Upper lobe of right lung (tissue), 1 donor: Measurements from ENCODE around the gene RCSD1. TPM values are rescaled to one million over a fixed set of nuclear protein-coding genes. Genes with fewer than 3 reads are reported as not detected.
A peak's percentile ranks its signal among the peaks of the same experiment; 100 is the strongest.

Experiments used
- ATAC-seq: fragments of 200-7000 bp; cut with Tn5 transposase; one replicate; pipeline ENCODE4 v1.9.1; 2020; ENCODE audit warnings: mild to moderate bottlenecking, moderate library complexity
- DNase-seq: peaks from one replicate; pipeline ENCODE4 v3.0.0-alpha.2; 2020
- H3K27ac ChIP-seq: fragments of 200-600 bp; one replicate; pipeline ENCODE4 v1.8.0; 2022
- H3K27me3 ChIP-seq: fragments of 200-600 bp; one replicate; pipeline ENCODE4 v1.8.0; 2022; ENCODE audit warnings: mild to moderate bottlenecking
- H3K36me3 ChIP-seq: fragments of 200-600 bp; one replicate; pipeline ENCODE4 v1.8.0; 2022
- H3K4me1 ChIP-seq: fragments of 200-600 bp; one replicate; pipeline ENCODE4 v1.8.0; 2022
- H3K4me3 ChIP-seq: fragments of 200-600 bp; one replicate; pipeline ENCODE4 v1.8.0; 2022; ENCODE audit warnings: mild to moderate bottlenecking
- H3K9me3 ChIP-seq: fragments of 200-600 bp; one replicate; pipeline ENCODE4 v1.8.0; 2022
- CTCF ChIP-seq: fragments of 200-600 bp; IDR thresholded peaks from one replicate; pipeline ENCODE4 v1.8.0; 2022; ENCODE audit warnings: antibody characterized with exemption
- intact Hi-C: fragments of 100-400 bp; cut with DNase I; formaldehyde crosslinking; loops from one replicate; pipeline ENCODE4 v1.11.0; 2022
- total RNA-seq: library from RNA; stranded (reverse); fragmentation: NEBNext Ultra II Directional; extraction: Animal tissue kit (Norgen Biotek cat#: 25700); gene quantifications from one replicate; pipeline ENCODE4 v1.2.1, GENCODE V29; 2021
- donor health status: DM: no; HTN: yes; CAD: no; lungs with severe emphysema.

RCSD1 gene
- total RNA-seq, 1 donor from 2014 or later: 14.8 TPM

- Histone ChIP-seq H3K36me3 (no peaks in the 10 kb centered on the region), H3K4me1 (peaks cover 9% of the 10 kb centered on the region), H3K9me3 (no peaks in the 10 kb centered on the region), H3K27ac (no peak overlapping the region), H3K27me3 (no peaks in the 10 kb centered on the region), H3K4me3 (no peak overlapping the region)
- ATAC-seq (no peak), DNase-seq (no peak)
- no peak for TF ChIP-seq CTCF
- intact Hi-C loops: no loop called here
Observed at GRCh38 chr1:167747988-167748387, 118.0 kb downstream of the RCSD1 start.

GRCh38 chr1:167748906-167749305 is 118.9 kb downstream of the RCSD1 start:
- H3K36me3 ChIP-seq: no peaks in the 10 kb centered on the region
- no peaks in the 10 kb centered on the region for H3K27me3 ChIP-seq
- H3K4me1 ChIP-seq: peaks cover 10% of the 10 kb centered on the region
- TF ChIP-seq CTCF: no peak
- H3K4me3 ChIP-seq: no peak overlapping the region
- H3K27ac ChIP-seq: no peak overlapping the region
- ATAC-seq (no peak), DNase-seq (no peak)
- no peaks in the 10 kb centered on the region for H3K9me3 ChIP-seq
- intact Hi-C loops: no loop called here

- ATAC-seq (peak; percentile 44), DNase-seq (no peak)
- Histone ChIP-seq H3K27me3 (no peaks in the 10 kb centered on the region), H3K4me3 (no peak overlapping the region), H3K9me3 (no peaks in the 10 kb centered on the region), H3K4me1 (peaks cover 10% of the 10 kb centered on the region), H3K27ac (no peak overlapping the region), H3K36me3 (no peaks in the 10 kb centered on the region)
- no peak for TF ChIP-seq CTCF
- intact Hi-C loops: no loop called here
Observed at GRCh38 chr1:167749741-167750140, 119.7 kb downstream of the RCSD1 start.

- H3K4me1 ChIP-seq: peaks cover 10% of the 10 kb centered on the region
- H3K27me3 ChIP-seq: no peaks in the 10 kb centered on the region
- TF ChIP-seq CTCF: no peak
- no peaks in the 10 kb centered on the region for H3K36me3 ChIP-seq
- intact Hi-C loops: no loop called here
- H3K27ac ChIP-seq: no peak overlapping the region
- H3K4me3 ChIP-seq: no peak overlapping the region
- H3K9me3 ChIP-seq: no peaks in the 10 kb centered on the region
- DNase-seq (no peak), ATAC-seq (no peak)
Observed at GRCh38 chr1:167750641-167751040, 120.6 kb downstream of the RCSD1 start.

GRCh38 chr1:167751676-167752075 is 121.6 kb downstream of the RCSD1 start:
- no peak for ATAC-seq
- Histone ChIP-seq H3K9me3 (no peaks in the 10 kb centered on the region), H3K27ac (no peak overlapping the region), H3K27me3 (no peaks in the 10 kb centered on the region), H3K36me3 (no peaks in the 10 kb centered on the region), H3K4me3 (no peak overlapping the region), H3K4me1 (peaks cover 10% of the 10 kb centered on the region)
- intact Hi-C loops: no loop called here
- TF ChIP-seq CTCF: no peak
- DNase-seq: no peak
